ENCODE measurements around the gene ACSL5. TPM values are rescaled to one million over a fixed set of nuclear protein-coding genes. Genes with fewer than 3 reads are reported as not detected.
"Not testable (repeated sequence)": the region's sequence is repeated elsewhere in the genome, so short reads cannot be mapped to it uniquely, and the experiment has no call there.

ACSL5 gene
- total RNA-seq, 2 donors from 2014 or later, result 56.6 to 71.9 TPM

- Mint-ChIP-seq H3K27ac (no peak overlapping the region), H3K36me3 (ENCODE audit: low read depth) (no peaks in the 10 kb centered on the region), H3K4me1 (no peaks in the 10 kb centered on the region), H3K27me3 (peaks cover 4% of the 10 kb centered on the region), H3K9me3 (no peaks in the 10 kb centered on the region), H3K4me3 (no peak overlapping the region)
- no peak for ATAC-seq (replicated peaks)
Observed at GRCh38 chr10:112361951-112362751, 11.8 kb upstream of the ACSL5 start.

- Mint-ChIP-seq H3K9me3 (no peaks in the 10 kb centered on the region), H3K36me3 (ENCODE audit: low read depth) (no peaks in the 10 kb centered on the region), H3K4me1 (no peaks in the 10 kb centered on the region), H3K27me3 (peaks cover 4% of the 10 kb centered on the region), H3K4me3 (no peak overlapping the region), H3K27ac (no peak overlapping the region)
- no peak for ATAC-seq (replicated peaks)
Observed at GRCh38 chr10:112362833-112363232, 11.1 kb upstream of the ACSL5 start.

GRCh38 chr10:112363696-112364688, 9.9 kb upstream of the ACSL5 start:
- peaks cover 4% of the 10 kb centered on the region for H3K27me3 Mint-ChIP-seq
- H3K27ac Mint-ChIP-seq, result no peak overlapping the region
- H3K9me3 Mint-ChIP-seq, result no peaks in the 10 kb centered on the region
- H3K4me3 Mint-ChIP-seq, result no peak overlapping the region
- no peaks in the 10 kb centered on the region for H3K36me3 Mint-ChIP-seq (ENCODE audit: low read depth)
- no peak for ATAC-seq (replicated peaks)
- no peaks in the 10 kb centered on the region for H3K4me1 Mint-ChIP-seq

GRCh38 chr10:112365014-112365432, 8.9 kb upstream of the ACSL5 start:
- no peaks in the 10 kb centered on the region for H3K36me3 Mint-ChIP-seq (ENCODE audit: low read depth)
- ATAC-seq (replicated peaks), result no peak
- H3K27me3 Mint-ChIP-seq, result peaks cover 4% of the 10 kb centered on the region
- no peak overlapping the region for H3K4me3 Mint-ChIP-seq
- no peaks in the 10 kb centered on the region for H3K4me1 Mint-ChIP-seq
- H3K9me3 Mint-ChIP-seq, result no peaks in the 10 kb centered on the region
- H3K27ac Mint-ChIP-seq, result no peak overlapping the region

- Mint-ChIP-seq H3K36me3 (ENCODE audit: low read depth) (no peaks in the 10 kb centered on the region), H3K4me1 (no peaks in the 10 kb centered on the region), H3K27ac (no peak overlapping the region), H3K27me3 (peaks cover 4% of the 10 kb centered on the region), H3K9me3 (no peaks in the 10 kb centered on the region), H3K4me3 (no peak overlapping the region)
- no peak for ATAC-seq (replicated peaks)
Observed at GRCh38 chr10:112365451-112365850, 8.5 kb upstream of the ACSL5 start.

- Mint-ChIP-seq H3K36me3 (ENCODE audit: low read depth) (no peaks in the 10 kb centered on the region), H3K27ac (no peak overlapping the region), H3K27me3 (peaks cover 4% of the 10 kb centered on the region), H3K9me3 (no peaks in the 10 kb centered on the region), H3K4me3 (no peak overlapping the region), H3K4me1 (no peaks in the 10 kb centered on the region)
- no peak for ATAC-seq (replicated peaks)
Observed at GRCh38 chr10:112366992-112367391, 6.9 kb upstream of the ACSL5 start.

GRCh38 chr10:112367516-112367915, 6.4 kb upstream of the ACSL5 start:
- H3K4me3 Mint-ChIP-seq, result no peak overlapping the region
- no peak for ATAC-seq (replicated peaks)
- H3K4me1 Mint-ChIP-seq, result no peaks in the 10 kb centered on the region
- no peak overlapping the region for H3K27ac Mint-ChIP-seq
- H3K36me3 Mint-ChIP-seq (ENCODE audit: low read depth), result no peaks in the 10 kb centered on the region
- H3K27me3 Mint-ChIP-seq, result peaks cover 4% of the 10 kb centered on the region
- H3K9me3 Mint-ChIP-seq, result no peaks in the 10 kb centered on the region

GRCh38 chr10:112369495-112370423, 4.2 kb upstream of the ACSL5 start:
- Mint-ChIP-seq H3K27ac (no peak overlapping the region), H3K4me1 (peaks cover 7% of the 10 kb centered on the region), H3K36me3 (ENCODE audit: low read depth) (no peaks in the 10 kb centered on the region), H3K27me3 (peaks cover 4% of the 10 kb centered on the region), H3K9me3 (no peaks in the 10 kb centered on the region), H3K4me3 (no peak overlapping the region)
- peak; percentile 85 for ATAC-seq (replicated peaks)

GRCh38 chr10:112370424-112370819, 3.5 kb upstream of the ACSL5 start:
- H3K4me1 Mint-ChIP-seq, result peaks cover 12% of the 10 kb centered on the region

GRCh38 chr10:112371326-112371725, 2.6 kb upstream of the ACSL5 start:
- H3K4me1 Mint-ChIP-seq, result peaks cover 13% of the 10 kb centered on the region
- H3K27me3 Mint-ChIP-seq; ATAC-seq (replicated peaks); H3K9me3 Mint-ChIP-seq; H3K4me3 Mint-ChIP-seq: not testable (repeated sequence)
- H3K36me3 Mint-ChIP-seq (ENCODE audit: low read depth), result peaks cover 12% of the 10 kb centered on the region
- H3K27ac Mint-ChIP-seq, result peak overlapping the region; percentile 38

More at GRCh38 chr10:112370424-112370819, 3.5 kb upstream of the ACSL5 start:
- Mint-ChIP-seq H3K27me3 (peaks cover 2% of the 10 kb centered on the region), H3K9me3 (no peaks in the 10 kb centered on the region), H3K27ac (no peak overlapping the region), H3K4me3 (no peak overlapping the region), H3K36me3 (ENCODE audit: low read depth) (peaks cover 3% of the 10 kb centered on the region)
- no peak for ATAC-seq (replicated peaks)

GRCh38 chr10:112372182-112372810, 1.6 kb upstream of the ACSL5 start:
- H3K27me3 Mint-ChIP-seq; H3K9me3 Mint-ChIP-seq; ATAC-seq (replicated peaks); H3K27ac Mint-ChIP-seq; H3K4me3 Mint-ChIP-seq: not testable (repeated sequence)
- Mint-ChIP-seq H3K4me1 (peaks cover 15% of the 10 kb centered on the region), H3K36me3 (ENCODE audit: low read depth) (peaks cover 15% of the 10 kb centered on the region)

GRCh38 chr10:112374724-112375541, 1.0 kb downstream of the ACSL5 start:
- H3K4me1 Mint-ChIP-seq, result peaks cover 28% of the 10 kb centered on the region

More at GRCh38 chr10:112374724-112375541, 1.0 kb downstream of the ACSL5 start:
- ATAC-seq (replicated peaks), result peak; percentile 72
- Mint-ChIP-seq H3K27me3 (no peaks in the 10 kb centered on the region), H3K9me3 (no peaks in the 10 kb centered on the region), H3K27ac (peak overlapping the region; percentile 99), H3K4me3 (peak overlapping the region; percentile 99), H3K36me3 (ENCODE audit: low read depth) (peaks cover 39% of the 10 kb centered on the region)
